EL (cell line): Measurements from ENCODE around the gene PARL.
"Not testable (repeated sequence)": the region's sequence is repeated elsewhere in the genome, so short reads cannot be mapped to it uniquely, and the experiment has no call there.

Experiments
- DNase-seq: peaks from one replicate; pipeline ENCODE4 v3.0.0-alpha.2; 2016

Gene PARL

DNA sequence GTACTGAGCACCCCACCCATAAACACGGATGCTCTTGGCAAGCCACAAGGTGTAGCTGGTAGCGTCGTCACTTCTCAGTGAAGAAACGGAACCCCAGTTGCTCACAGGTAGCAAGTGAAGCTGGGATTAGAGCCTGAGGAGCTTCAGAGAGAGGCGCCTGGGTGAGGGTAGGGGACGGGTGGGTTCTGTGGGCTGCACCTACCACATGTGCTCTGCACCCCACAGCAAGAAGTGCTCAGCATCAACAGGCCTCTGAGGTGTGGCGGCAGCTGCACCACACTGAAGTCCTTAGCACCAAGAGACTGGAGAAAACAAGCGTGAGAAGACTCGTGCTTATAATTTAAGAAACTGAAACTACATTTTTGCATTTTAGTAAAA is 69.1 kb downstream of the PARL start:
- DNase-seq: no peak

DNA sequence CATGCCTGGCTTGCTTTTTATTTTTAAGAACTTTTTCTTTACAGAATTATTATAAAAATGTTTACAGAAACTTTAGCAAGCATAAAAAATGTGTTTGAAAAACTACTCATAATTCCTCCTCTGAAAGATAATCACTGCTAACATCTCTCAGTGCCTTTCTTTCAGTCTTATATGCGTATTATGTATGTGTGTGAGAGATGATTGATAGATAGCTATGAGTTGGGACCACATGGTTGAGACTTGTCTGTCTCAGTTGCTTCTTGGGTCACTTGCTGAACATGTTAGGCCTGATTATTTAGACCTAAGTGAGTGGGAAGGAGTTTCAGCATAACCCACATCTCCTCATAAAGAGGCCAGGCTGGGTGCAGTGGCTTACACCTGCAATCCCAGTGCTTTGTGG is 70.4 kb downstream of the PARL start:
- DNase-seq: no peak

DNA sequence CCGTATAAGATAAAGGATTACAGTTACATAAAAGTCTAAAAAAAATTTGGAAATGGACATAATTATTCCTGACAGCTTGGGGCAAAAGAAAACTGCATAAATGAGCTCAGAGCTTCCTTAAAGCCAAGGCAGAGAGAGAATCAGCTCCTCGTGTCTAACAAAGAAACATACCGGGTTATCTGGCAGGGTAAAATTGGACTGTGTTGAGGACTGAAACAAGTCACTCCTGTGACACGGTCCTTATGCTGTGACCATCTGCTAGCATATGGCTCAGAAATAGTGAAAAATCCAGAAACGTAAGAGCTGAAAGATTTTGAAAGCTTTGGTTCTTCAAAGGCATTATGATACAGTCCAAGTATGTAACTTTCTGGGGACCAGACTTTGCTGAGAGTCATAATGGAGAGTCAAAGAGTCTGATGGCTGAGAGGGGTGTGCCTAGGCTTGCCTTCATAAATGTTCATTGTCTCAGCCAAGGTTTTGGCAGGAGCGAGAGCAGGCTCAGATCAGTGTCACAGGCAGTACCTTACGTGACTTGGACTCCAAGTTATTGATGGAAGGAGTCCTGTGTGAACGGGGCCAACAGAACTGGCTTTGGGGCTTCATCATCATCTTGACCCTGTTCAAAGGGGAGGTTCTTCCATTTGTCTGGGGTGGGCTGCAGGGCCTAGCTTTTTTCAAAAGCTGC is 71.8 kb downstream of the PARL start:
- DNase-seq: no peak

DNA sequence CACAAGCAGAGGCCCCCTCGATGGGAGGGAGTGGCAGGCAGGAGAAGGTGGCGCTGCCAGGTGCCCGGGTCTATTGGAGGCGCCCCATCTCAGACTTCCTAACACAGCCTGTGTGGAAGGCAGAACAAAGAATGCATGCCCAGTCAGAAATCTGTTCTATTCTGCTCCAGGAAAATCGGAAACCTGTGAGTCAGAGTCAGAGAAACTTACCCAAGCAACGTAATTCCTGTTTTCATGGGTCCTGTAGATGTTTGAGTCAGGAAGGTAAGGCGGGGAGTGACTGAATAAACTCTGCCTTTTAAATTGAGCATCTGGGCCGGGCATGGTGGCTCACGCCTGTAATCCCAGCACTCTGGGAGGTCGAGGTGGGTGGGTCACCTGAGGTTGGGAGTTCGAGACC is 73.0 kb downstream of the PARL start:
- no peak for DNase-seq

DNA sequence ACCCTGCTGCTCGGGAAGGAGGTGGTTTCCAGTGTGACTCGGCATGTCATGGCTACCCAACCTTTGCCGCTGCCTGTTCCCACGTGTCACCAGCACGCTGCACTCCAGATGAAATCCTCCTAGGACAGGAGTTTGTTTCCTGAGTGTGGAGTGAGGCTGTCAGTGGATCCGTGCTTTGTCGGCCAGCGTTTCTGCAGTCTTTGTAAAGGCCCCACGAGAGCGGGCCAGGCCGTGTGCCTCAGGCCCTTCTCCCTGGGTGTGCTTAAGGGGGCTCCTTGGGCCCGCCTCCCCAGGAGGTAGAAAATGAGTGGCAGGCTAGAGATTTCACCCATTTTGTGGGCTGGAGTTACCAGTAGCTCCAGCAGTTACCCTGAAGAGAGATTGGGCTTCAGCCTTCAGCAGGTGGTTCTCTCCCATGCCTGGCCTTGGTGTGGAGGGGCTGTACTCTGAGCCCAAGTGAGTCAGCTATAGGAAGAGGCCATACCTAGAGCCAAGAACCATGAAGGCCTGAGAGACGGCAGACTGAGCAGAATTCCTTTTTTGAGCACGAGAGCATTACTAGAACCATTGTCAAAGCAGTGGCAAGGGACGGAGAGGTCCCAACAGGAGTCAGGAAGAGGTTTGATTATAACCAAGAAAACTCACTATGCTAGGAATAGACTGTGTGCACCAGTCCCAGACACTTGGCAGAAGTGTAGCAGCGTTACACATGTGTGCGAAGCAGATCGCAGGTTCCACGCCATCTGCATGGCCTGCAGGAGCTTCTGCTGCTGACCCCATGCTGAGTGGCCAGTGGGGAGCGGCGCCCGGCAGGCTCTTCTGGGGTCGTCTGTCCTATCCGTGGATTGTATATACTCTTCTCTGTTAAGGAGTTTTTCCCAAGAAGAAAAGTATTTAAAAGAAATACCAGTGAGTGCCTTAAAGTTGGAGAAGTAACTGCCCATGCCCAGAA is 73.8 kb downstream of the PARL start:
- DNase-seq: no peak

DNA sequence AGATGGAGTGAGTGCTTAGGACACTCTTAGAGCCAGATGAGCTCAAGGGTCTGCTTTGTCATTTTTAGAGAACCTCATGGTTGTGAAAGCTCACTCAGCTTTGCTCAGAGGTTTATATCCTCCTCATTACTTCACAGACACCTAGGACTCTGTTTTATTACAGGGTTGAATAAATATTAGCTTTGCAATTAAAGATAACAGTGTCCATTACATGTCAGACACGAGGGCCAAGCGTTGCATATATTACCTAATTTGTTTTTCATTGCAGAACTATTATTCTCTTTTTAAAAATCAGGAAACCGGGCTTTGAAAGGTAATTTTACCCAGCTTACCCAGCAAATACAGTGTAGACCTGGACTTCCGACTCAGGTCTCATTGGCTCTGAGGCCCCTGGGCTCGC is 75.4 kb downstream of the PARL start:
- DNase-seq: no peak

DNA sequence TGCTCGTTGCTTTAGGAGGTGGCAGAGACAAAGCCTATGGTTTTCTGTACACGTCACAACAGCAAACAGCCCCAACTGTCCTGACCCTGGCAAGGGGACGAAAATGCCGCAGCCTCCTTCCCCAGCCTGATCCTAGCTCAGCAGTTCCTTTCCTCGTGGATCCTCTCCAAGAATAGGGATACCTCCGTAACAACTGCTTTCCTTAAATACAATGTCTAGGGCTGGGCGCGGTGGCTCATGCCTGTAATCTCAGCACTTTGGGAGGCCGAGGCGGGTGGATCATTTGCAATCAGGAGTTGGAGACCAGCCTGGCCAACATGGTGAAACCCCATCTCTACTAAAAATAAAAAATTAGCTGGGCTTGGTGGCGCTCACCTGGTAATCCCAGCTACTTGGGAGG is 76.3 kb downstream of the PARL start:
- no peak for DNase-seq

DNA sequence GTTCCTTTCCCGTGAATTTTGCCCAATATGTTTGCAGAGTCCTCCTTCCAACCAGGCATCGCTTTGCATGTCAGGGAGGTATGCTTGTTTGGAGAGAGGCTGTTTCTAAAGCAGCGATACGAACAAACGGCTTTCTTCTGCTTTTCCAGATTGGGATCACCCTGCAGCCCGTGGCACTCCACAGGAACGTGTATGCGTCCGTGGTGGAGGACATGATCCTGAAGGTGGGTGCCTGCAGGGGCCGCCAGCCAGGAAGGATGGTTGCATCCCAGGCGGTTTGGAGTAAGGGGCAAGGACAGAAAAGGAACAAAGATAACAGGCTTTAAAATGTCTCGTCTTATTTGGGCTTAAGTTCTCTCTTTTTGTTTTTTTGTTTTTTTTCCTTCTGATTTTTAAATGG is 76.8 kb downstream of the PARL start:
- DNase-seq: no peak

DNA sequence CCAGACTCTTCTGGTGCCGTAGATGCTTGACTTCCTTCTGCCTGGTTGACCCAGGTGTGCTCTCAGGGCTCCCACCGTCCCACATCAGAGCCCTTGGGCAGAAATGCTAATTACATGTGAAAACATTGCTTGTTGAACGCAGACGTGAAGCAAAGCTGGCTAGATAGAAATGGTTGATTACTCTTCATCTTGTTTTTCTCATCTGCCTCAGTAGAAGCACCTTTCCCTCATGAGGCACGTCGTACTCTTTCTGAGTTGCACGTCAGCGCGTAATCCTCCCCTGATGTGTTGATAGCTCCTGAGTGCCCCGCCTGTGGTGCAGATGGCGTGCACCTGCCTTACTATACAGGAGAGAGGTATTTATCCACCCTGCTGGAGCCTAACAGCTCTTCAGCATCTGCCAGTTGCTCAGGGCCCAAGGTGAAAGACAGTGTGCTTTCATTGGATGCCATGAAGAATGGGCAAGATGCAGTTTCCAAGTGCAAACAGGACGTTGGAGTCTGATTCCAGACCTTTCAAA is 77.4 kb downstream of the PARL start:
- DNase-seq: no peak

DNA sequence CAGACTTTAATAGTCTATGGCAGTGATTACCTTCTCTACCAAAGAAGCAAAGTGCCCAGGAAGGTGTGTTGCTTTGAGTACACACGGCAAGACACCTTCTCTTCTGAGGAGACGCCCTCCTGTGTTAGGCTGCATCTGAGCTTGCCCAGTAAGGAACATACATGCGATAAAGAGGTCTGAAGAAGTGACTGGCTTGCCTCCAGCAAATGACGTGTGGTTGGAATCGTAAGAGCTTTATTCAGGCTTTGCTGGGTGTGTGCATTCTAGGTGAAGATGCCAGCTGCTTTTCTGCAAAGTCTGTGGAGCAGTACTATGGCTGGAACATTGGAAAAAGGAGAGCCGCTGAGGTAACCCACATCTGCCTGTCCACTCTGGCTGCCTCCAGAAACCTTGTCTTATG is 81.7 kb downstream of the PARL start:
- no peak for DNase-seq

DNA sequence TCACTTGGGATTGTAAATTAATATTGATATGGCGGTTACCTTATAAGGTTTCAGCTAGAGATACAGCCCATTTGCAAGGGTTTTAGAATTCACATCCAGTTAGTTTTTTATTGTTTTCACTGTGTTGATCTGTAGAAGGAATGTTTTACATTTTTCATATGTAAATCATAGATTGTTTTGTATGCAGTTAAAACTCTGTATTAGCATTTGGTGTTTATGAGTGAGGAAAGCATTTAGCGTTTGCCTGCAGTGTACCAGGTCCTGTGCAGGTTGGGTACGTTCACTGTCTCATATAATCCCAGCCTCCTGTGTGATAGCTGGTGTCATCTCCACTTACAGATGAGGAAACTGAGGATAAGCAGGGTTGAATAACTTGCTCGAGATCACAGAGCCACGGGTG is 83.1 kb downstream of the PARL start:
- DNase-seq: no peak

DNA sequence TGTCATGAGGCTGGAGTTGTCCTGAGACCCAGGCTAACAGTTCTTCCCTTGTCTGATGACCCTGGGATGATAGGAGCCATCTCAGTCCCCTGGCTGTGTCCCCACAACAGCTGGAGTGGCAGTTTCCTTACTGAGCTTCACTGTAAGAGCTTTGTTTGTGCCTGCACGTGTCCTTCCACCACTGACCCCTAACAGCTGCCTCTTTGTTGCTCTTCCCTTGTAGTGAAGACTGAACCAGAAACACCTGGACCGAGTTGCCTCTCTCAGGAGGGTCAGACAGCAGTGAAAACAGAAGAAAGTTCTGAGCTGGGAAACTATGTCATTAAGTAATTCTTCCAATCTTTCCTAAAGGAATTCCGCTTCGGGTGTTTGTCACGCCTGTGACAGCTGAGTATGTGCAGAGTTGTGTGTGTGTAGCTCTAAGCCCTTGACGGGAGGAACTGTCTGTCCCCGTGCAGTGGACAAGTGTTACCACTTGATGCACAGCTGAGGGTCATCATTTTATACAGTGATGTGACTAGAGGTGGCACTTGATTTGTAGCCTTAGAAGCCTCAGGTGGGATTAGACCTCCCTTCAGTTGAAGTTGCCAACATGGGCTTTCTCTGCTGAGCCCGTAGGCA is 84.3 kb downstream of the PARL start:
- no peak for DNase-seq

DNA sequence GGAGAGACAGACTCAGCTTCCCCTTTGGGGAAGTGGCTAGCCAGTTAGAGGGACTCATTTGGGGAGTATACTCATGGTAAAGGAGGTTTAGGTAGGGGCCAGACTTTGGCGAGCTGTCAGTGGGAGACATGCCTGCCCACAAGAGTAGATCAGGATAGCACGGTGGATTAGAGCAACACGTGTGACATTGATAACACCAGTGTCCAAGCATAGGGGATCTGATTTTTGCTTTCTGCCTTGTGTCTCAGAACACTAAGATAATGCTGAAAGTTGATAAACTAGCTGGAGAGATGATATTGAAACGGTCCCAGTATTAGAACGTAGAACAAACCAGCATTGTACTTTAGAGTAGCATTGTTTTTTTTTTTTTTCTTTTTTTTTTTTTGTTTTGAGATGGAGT is 85.2 kb downstream of the PARL start:
- DNase-seq: no peak

DNA sequence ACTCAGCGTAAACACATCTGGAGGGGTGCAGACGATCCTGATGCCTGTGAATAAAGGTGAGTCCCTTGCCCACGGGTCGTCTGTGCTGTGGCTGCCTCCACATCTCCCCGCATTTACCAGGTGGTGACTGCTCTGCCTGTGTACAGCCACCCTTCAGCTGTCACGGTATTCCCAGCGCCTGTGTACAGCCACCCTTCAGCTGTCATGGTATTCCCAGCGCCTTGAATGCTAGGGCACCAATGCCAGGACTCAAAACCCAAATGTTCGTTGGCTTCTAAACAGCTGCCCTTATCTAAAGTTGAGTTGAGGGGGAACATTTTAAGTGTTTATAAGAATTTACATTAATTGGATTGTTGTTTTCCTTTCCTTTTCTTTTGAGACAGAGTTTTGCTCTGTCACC is 86.7 kb downstream of the PARL start:
- no peak for DNase-seq

DNA sequence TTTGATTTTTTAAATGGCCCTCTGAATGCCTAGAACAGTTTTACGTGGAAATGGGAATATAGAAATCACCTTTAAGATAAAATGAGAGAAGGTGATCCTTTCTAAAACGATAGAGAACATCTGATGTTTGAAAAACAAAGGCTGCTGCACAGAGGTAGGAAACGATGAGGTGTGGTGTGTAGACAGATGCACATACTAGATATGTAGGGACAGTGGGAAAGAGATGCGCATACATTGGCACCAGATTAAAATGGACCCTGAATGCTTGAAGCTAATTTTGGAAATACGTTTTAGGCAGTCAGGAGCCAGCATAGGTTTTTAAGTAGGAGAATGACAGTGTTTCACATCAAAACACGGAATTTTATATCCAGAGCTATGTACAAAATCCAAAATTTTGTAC is 88.3 kb downstream of the PARL start:
- no peak for DNase-seq

DNA sequence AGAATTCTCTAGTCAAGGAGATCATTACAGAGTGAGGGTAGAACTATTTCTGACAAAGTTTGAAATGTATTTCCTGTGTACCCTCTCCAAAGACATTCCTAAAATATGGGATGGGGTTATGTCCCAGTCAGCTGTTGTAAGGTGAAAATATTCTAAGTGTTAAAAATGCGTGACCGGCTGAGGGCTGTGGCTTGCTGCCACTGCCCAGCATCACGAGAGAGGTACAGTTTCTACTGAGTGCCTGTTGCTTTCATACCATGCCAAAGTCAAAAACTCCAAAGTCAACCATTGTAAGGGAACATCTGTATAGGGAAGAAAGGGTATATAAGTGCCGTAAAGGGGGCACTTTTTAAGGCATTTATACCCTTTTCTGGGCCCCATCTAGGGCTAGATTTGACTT is 90.2 kb downstream of the PARL start:
- no peak for DNase-seq

DNA sequence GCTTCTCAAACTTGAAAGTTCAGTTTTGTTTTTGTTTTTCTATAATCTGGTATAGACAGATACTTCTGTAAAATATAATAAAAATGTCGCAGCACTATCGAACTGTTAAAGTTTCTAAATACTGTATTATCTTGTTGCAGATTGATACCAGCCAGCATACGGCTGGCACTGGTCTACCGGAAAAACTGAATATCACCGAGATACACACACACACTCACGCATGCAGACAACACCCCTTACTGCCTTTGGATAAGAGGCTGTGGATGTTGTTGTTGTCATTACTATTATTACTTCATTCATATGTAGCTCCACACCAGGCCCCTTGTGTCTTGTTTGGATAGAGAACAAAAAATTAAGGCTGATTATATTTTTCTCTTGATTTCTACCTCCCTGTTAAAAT is 91.7 kb downstream of the PARL start:
- DNase-seq: no peak

DNA sequence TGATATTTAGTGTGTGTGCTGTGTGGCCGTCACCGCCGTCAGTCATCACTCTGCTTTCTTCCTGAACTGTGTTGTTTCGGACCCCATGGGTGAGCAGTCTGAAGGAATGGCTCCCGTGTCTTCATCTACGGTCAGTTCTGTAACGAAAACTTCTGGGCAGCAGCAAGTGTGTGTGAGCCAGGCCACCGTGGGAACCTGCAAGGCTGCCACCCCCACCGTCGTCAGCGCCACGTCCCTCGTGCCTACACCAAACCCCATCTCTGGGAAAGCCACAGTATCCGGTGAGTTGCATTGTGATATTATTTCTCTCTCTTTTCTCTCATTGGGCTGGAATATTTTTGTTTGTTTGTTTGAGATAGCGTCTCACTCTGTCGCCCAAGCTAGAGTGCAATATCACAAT is 94.0 kb downstream of the PARL start:
- DNase-seq: no peak

DNA sequence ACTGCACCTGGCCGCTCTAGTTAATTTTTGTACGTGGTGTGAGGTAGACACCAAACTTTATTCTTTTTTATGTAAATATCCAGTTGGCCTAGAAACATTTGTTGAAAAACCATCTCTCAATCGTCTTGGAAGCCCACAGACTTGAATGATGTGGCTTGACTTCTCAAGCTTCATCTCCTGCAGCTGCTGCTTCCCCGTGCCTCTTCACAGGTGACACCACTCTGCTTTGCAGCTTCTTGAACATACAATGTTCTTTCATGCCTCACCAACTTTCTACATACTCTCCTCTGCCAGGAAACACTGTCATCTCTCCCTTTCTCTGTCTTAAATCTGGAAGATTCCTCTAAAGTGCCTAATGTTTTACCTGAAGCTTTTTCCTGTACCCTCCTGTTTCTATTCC is 94.9 kb downstream of the PARL start:
- DNase-seq: no peak

DNA sequence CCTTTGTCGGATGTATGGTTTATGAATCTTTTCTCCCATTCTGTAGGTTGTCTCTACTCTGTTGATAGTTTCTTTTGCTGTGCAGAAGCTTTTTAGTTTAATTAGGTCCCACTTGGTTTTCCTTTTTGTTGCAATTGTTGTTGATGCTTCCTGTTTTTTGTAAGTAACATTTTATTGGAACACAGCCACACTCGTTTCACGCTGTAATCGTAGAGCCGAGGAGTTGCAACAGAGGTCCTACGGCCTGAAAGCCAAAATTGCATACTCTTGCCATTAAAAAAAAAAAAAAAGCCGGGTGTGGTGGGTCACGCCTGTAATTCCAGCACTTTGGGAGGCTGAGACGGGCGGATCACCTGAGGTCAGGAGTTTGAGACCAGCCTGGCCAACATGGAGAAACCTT is 100.2 kb downstream of the PARL start:
- DNase-seq: not testable (repeated sequence)

DNA sequence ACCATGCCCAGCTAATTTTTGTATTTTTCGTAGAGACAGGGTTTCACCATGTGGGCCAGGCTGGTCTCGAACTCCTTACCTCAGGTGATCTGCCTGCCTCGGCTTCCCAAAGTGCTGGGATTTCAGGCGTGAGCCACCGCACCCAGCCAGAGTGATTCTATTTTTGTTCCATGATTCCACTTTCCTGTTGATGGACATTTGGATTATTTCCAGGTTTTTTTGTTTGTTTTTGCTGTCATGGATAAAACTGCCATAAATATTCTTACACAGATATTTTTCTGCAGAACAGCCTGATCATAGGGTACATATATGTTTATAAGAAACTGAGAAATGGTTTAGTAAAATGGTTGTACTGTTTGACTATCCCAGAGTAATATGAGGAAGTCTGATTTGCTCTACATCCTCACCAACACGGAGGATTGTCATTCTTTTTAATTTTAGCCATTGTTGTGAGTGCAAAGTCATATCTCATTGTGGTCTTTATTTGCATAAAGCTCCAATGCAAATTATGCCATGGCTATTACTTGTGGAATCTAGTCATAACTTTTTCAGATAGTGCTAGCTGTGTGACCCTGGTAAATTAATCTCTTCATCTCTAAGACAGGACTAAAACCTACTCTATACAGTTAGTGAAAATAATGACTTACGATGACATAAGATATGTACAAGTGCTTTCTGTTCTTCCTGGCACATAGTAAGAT is 102.0 kb downstream of the PARL start:
- DNase-seq: no peak

DNA sequence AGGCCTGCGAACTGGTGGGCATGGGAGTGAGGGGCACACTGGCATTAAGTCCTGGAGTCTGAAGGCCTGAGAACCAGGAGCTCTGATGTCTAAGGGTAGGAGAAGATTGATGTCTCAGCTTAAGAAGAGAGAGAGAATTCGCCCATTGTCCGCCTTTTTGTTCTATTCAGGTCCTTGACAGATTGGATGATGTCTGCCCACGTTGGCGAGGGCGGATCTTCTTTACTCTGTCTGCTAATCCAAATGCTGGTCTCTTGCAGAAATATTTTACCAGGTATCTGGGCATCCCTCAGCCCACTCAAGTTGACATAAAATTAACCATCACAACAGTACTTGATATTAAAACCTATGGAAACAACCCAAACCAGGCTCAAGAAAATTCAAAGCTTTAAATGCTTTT is 103.4 kb downstream of the PARL start:
- no peak for DNase-seq

DNA sequence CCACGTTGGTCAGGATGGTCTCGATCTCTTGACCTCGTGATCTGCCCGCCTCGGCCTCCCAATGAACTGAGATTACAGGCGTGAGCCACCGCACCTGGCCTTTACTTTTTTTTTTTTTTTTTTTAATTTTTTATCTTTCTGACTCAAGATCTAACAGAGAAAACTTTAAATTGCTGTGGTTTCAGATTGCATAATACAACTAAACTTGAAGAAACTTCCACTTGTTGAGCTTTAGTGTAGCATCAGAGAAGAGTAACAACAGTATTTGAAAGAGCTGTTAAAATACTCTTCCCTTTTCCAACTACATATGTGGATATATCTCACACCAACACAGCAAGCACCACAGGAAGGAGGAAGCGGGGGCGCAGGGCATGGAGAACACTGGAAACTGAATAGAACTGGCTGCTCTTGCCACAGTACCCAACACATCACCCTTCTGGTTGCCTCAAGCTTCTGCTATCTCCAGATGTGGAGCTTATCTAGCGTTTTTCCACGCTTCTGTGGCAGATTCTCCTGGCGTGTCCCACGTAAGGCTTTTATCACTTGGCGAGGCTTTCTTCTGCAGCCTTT is 104.7 kb downstream of the PARL start:
- DNase-seq: no peak
